ENCODE measurements around the gene VSTM2B. TPM values are rescaled to one million over a fixed set of nuclear protein-coding genes. Genes with fewer than 3 reads are reported as not detected.
A peak's percentile ranks its signal among the peaks of the same experiment; 100 is the strongest.

VSTM2B gene
- total and polyA plus RNA-seq, 2 experiments from 2014 or later, result 0.47 to 1.1 TPM

DNA sequence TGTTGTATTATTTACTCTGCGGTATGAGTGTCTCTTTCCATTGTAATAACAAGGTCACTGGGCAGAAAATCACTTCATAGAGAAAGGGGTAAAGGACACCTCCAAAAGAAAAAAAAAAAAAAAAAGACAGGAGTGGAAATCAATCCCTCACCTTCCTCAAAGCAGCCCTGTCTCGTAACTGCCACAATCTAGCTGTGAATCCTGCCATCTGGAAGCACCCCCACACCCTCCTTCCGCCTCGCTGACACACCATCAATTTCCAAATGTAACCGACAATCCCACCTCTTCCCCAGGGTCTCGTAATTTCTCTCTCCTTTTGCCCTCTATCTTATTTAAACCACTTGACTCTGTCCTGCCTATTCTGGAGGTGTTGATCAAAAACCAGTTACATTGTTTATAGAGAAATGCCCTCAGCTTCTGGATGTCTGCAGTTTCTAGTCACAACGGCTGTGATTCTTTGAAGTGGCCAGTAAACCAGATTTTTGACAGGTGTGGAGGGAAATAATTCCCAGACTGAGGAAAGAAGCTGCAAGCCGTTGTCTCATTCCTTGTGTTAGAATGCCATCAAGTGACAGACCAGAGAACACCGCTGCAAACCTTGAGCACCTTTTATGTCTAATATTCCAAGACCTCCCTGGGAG, 71.2 kb downstream of the VSTM2B start:
- Histone ChIP-seq H4K20me1 (ENCODE audit: insufficient read depth, poor library complexity, severe bottlenecking) (no peaks in the 10 kb centered on the region), H3K79me2 (no peaks in the 10 kb centered on the region), H3K4me3 (no peak overlapping the region), H3K27me3 (peaks cover 19% of the 10 kb centered on the region), H3K4me2 (no peak overlapping the region), H3K9me2 (replicated peaks; ENCODE audit: insufficient read depth) (no peaks in the 10 kb centered on the region), H2AFZ (no peak overlapping the region), H3K27ac (no peak overlapping the region), H3K36me3 (replicated peaks; ENCODE audit: insufficient read depth, low read depth) (no peaks in the 10 kb centered on the region), H3K4me1 (ENCODE audit: insufficient read depth) (no peaks in the 10 kb centered on the region), H3K9me3 (ENCODE audit: low read depth) (no peaks in the 10 kb centered on the region)
- peak; percentile 37 for DNase-seq (ENCODE audit: low spot score)
- 46% methylated on average over 9 of the region's 9 CpGs for WGBS (ENCODE audit: low lambda C conversion rate, missing lambda C conversion rate)
- no peak for TF ChIP-seq EZH2phosphoT487 (IDR thresholded peaks at IDR 0.05; ENCODE audit: low read depth, severe bottlenecking, unreplicated experiment)
- no peak for TF ChIP-seq EZH2 (IDR thresholded peaks at IDR 0.05; ENCODE audit: borderline replicate concordance)
- TF ChIP-seq, protein P1, sequence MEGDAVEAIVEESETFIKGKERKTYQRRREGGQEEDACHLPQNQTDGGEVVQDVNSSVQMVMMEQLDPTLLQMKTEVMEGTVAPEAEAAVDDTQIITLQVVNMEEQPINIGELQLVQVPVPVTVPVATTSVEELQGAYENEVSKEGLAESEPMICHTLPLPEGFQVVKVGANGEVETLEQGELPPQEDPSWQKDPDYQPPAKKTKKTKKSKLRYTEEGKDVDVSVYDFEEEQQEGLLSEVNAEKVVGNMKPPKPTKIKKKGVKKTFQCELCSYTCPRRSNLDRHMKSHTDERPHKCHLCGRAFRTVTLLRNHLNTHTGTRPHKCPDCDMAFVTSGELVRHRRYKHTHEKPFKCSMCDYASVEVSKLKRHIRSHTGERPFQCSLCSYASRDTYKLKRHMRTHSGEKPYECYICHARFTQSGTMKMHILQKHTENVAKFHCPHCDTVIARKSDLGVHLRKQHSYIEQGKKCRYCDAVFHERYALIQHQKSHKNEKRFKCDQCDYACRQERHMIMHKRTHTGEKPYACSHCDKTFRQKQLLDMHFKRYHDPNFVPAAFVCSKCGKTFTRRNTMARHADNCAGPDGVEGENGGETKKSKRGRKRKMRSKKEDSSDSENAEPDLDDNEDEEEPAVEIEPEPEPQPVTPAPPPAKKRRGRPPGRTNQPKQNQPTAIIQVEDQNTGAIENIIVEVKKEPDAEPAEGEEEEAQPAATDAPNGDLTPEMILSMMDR (IDR thresholded peaks at IDR 0.05; ENCODE audit: poor library complexity), result peak; percentile 45

DNA sequence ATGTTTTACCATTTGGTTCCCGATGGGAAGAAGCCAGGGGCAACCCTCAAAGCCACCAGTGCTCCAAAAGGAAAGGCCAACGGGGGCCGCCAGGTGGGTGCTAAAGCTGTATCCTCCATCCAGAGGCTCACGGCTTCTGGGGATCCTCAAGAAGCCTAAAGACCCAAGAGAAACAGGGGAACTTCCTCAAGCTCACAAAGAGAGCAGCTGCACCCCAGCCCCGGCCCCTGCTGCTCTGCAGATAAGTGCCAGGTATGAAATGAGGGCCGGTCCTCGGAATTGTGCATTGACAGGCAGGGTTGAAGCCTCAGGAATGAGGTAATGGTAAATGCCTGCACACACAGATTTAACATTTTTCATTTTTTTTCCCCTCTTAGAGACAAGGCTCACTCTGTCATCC, 72.2 kb downstream of the VSTM2B start:
- Histone ChIP-seq H3K4me3 (no peak overlapping the region), H3K36me3 (replicated peaks; ENCODE audit: insufficient read depth, low read depth) (no peaks in the 10 kb centered on the region), H3K9me2 (replicated peaks; ENCODE audit: insufficient read depth) (no peaks in the 10 kb centered on the region), H3K4me1 (ENCODE audit: insufficient read depth) (no peaks in the 10 kb centered on the region), H2AFZ (no peak overlapping the region), H4K20me1 (ENCODE audit: insufficient read depth, poor library complexity, severe bottlenecking) (no peaks in the 10 kb centered on the region), H3K4me2 (no peak overlapping the region), H3K9me3 (ENCODE audit: low read depth) (no peaks in the 10 kb centered on the region), H3K27me3 (peaks cover 11% of the 10 kb centered on the region), H3K27ac (no peak overlapping the region), H3K79me2 (no peaks in the 10 kb centered on the region)
- TF ChIP-seq, protein P1 (IDR thresholded peaks at IDR 0.05; ENCODE audit: poor library complexity), result no peak
- TF ChIP-seq EZH2phosphoT487 (IDR thresholded peaks at IDR 0.05; ENCODE audit: low read depth, severe bottlenecking, unreplicated experiment) (no peak), EZH2 (IDR thresholded peaks at IDR 0.05; ENCODE audit: borderline replicate concordance) (no peak)
- no peak for DNase-seq (ENCODE audit: low spot score)
- 73% methylated on average over 7 of the region's 7 CpGs for WGBS (ENCODE audit: low lambda C conversion rate, missing lambda C conversion rate)

DNA sequence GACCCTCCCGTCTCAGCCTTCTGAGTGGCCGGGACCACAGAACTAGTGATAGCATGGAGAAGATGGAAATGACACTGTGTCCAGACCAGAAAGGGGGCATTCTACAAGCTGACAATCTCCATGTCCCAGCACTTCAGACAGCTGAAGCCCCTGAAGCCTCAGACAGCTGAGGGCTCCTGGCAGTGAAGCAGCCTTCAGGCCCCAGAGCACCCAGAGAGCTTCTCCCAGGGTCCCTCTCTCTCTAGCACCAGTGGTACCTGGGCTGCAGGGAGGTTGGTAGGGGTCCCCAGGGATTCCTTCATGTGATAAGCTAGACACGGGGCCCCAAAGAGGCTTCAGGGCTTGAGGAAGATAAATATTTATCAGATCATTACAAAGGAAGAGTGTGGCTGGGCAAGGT, 72.7 kb downstream of the VSTM2B start:
- Histone ChIP-seq H3K9me3 (ENCODE audit: low read depth) (no peaks in the 10 kb centered on the region), H3K36me3 (replicated peaks; ENCODE audit: insufficient read depth, low read depth) (no peaks in the 10 kb centered on the region), H3K4me2 (no peak overlapping the region), H2AFZ (no peak overlapping the region), H3K4me3 (no peak overlapping the region), H4K20me1 (ENCODE audit: insufficient read depth, poor library complexity, severe bottlenecking) (no peaks in the 10 kb centered on the region), H3K4me1 (ENCODE audit: insufficient read depth) (no peaks in the 10 kb centered on the region), H3K27ac (no peak overlapping the region), H3K79me2 (no peaks in the 10 kb centered on the region), H3K9me2 (replicated peaks; ENCODE audit: insufficient read depth) (no peaks in the 10 kb centered on the region), H3K27me3 (peaks cover 11% of the 10 kb centered on the region)
- TF ChIP-seq, protein P1 (IDR thresholded peaks at IDR 0.05; ENCODE audit: poor library complexity), result no peak
- no peak for TF ChIP-seq EZH2 (IDR thresholded peaks at IDR 0.05; ENCODE audit: borderline replicate concordance)
- no peak for TF ChIP-seq EZH2phosphoT487 (IDR thresholded peaks at IDR 0.05; ENCODE audit: low read depth, severe bottlenecking, unreplicated experiment)
- WGBS (ENCODE audit: low lambda C conversion rate, missing lambda C conversion rate), result 85% methylated on average over 3 of the region's 3 CpGs
- no peak for DNase-seq (ENCODE audit: low spot score)
